Measurements from ENCODE around the gene ZNF521.

DNA sequence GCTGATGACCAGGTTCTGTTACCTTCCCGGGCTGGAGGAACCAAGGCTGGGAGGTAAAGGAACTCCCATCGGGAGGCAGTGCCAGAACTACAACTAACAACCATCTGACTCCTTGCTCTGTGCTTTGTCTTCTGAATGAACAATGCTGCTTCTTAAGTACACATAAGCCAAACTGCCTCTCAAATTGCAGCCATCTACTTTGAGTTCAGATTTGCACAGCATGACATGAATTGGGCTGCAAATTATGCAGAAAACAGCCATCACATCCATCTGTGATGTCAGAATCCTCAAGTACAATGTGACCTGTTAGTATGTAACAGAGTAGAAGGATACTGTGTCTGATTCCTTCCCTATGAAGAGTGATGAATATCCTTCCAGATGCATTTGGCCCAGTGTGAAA is 290.6 kb downstream of the ZNF521 start:
- TF ChIP-seq, protein P1, sequence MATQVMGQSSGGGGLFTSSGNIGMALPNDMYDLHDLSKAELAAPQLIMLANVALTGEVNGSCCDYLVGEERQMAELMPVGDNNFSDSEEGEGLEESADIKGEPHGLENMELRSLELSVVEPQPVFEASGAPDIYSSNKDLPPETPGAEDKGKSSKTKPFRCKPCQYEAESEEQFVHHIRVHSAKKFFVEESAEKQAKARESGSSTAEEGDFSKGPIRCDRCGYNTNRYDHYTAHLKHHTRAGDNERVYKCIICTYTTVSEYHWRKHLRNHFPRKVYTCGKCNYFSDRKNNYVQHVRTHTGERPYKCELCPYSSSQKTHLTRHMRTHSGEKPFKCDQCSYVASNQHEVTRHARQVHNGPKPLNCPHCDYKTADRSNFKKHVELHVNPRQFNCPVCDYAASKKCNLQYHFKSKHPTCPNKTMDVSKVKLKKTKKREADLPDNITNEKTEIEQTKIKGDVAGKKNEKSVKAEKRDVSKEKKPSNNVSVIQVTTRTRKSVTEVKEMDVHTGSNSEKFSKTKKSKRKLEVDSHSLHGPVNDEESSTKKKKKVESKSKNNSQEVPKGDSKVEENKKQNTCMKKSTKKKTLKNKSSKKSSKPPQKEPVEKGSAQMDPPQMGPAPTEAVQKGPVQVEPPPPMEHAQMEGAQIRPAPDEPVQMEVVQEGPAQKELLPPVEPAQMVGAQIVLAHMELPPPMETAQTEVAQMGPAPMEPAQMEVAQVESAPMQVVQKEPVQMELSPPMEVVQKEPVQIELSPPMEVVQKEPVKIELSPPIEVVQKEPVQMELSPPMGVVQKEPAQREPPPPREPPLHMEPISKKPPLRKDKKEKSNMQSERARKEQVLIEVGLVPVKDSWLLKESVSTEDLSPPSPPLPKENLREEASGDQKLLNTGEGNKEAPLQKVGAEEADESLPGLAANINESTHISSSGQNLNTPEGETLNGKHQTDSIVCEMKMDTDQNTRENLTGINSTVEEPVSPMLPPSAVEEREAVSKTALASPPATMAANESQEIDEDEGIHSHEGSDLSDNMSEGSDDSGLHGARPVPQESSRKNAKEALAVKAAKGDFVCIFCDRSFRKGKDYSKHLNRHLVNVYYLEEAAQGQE (IDR thresholded peaks at IDR 0.05), result no peak
- TF ChIP-seq, protein P2, sequence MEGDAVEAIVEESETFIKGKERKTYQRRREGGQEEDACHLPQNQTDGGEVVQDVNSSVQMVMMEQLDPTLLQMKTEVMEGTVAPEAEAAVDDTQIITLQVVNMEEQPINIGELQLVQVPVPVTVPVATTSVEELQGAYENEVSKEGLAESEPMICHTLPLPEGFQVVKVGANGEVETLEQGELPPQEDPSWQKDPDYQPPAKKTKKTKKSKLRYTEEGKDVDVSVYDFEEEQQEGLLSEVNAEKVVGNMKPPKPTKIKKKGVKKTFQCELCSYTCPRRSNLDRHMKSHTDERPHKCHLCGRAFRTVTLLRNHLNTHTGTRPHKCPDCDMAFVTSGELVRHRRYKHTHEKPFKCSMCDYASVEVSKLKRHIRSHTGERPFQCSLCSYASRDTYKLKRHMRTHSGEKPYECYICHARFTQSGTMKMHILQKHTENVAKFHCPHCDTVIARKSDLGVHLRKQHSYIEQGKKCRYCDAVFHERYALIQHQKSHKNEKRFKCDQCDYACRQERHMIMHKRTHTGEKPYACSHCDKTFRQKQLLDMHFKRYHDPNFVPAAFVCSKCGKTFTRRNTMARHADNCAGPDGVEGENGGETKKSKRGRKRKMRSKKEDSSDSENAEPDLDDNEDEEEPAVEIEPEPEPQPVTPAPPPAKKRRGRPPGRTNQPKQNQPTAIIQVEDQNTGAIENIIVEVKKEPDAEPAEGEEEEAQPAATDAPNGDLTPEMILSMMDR (IDR thresholded peaks at IDR 0.05; ENCODE audit: low read depth, low read length, missing input control), result no peak
- no peak for TF ChIP-seq YY1 (IDR thresholded peaks at IDR 0.05)
- TF ChIP-seq, protein P3, sequence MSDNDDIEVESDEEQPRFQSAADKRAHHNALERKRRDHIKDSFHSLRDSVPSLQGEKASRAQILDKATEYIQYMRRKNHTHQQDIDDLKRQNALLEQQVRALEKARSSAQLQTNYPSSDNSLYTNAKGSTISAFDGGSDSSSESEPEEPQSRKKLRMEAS (IDR thresholded peaks at IDR 0.05), result no peak
